AG04450 (cell line): ENCODE results near the gene ANKRD55. TPM values are rescaled to one million over a fixed set of nuclear protein-coding genes. Genes with fewer than 3 reads are reported as not detected.
"Not testable (repeated sequence)": the region's sequence is repeated elsewhere in the genome, so short reads cannot be mapped to it uniquely, and the experiment has no call there.

ENCODE experiments used
- CTCF ChIA-PET: fragments of 300-600, 350-600 bp; formaldehyde crosslinking; extraction: SDS; loops from one replicate; lab custom pipeline; 2022; ENCODE audit warnings: antibody characterized with exemption, inconsistent platforms; lab: Charles Lee
- POLR2A ChIA-PET: fragments of 350-600 bp; formaldehyde crosslinking; extraction: SDS; loops from one replicate; lab custom pipeline; 2021; ENCODE audit warnings: antibody characterized with exemption, inconsistent platforms; lab: Yijun Ruan, JAX
- DNase-seq: peaks from one replicate; pipeline ENCODE4 v3.0.0-alpha.2; 2011; ENCODE audit warnings: low read depth, low spot score
- H3K27ac ChIP-seq: one replicate; pipeline ENCODE4 v1.5.1; 2012; ENCODE audit warnings: low read depth, low read length, control low read depth
- H3K27me3 ChIP-seq: one replicate; pipeline ENCODE4 v1.6.0; 2012; ENCODE audit warnings: low read length; ENCODE audit not compliant: control insufficient read depth, insufficient read depth
- H3K4me3 ChIP-seq: 2 replicates; pipeline ENCODE4 v1.5.1; 2011; ENCODE audit warnings: mild to moderate bottlenecking, low read depth, low read length, control low read depth
- H3K9me3 ChIP-seq: 2 replicates; pipeline ENCODE4 v1.5.1; 2012; ENCODE audit warnings: low read length; ENCODE audit not compliant: control insufficient read depth, insufficient read depth
- CTCF ChIP-seq: IDR thresholded peaks from 2 replicates; pipeline ENCODE4 v1.5.1; 2011; ENCODE audit warnings: low read depth, low read length, control low read depth, inconsistent platforms
- polyA plus RNA-seq: library from polyadenylated mRNA; depleted of rRNA; stranded (reverse); fragments of >200 nt; gene quantifications from 2 replicates; pipeline ENCODE4 v1.2.3, GENCODE V29; 2011

Gene ANKRD55
- polyA plus RNA-seq, 1 experiment: not detected

DNA sequence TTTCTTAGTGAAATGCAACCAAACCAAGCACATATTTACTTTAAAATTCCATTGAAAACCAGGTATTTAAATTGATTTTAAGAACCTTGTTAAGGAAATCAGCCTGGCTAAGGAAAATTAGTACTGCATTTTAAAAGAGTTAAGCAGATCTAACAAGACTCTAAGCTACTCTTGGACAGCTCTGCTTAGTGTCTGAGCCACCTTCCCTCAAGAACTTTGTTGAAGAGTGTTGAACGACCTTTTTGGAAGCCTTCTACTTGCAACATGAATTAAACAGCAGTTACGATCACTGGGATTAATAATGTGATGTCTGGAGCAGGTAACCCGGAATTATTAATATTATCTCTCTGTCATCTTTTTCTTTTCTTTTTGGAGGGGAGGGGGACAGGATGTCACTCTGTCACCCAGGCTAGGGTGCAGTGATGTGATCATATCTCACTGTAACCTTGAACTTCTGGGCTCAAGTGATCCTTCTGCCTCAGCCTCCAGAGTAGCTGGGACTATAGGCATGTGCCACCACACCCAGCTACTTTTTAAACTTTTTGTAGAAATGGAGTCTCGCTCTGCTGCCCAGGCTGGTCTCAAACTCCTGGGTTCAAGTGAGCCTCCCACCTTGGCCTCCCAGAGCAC is 74.7 kb downstream of the ANKRD55 start:
- no peak for DNase-seq
- ChIA-PET POLR2A (no interaction called here), CTCF (no interaction called here)
- Histone ChIP-seq H3K27ac (no peak overlapping the region), H3K27me3 (no peaks in the 10 kb centered on the region), H3K4me3 (no peak overlapping the region), H3K9me3 (no peaks in the 10 kb centered on the region)
- TF ChIP-seq CTCF: no peak

- H3K4me3 ChIP-seq, CTCF ChIA-PET, DNase-seq, POLR2A ChIA-PET, H3K27me3 ChIP-seq, H3K9me3 ChIP-seq, H3K27ac ChIP-seq: not testable (repeated sequence)
These were observed 75.9 kb downstream of the ANKRD55 start for GRCh38 chr5:56157191-56157621.

DNA sequence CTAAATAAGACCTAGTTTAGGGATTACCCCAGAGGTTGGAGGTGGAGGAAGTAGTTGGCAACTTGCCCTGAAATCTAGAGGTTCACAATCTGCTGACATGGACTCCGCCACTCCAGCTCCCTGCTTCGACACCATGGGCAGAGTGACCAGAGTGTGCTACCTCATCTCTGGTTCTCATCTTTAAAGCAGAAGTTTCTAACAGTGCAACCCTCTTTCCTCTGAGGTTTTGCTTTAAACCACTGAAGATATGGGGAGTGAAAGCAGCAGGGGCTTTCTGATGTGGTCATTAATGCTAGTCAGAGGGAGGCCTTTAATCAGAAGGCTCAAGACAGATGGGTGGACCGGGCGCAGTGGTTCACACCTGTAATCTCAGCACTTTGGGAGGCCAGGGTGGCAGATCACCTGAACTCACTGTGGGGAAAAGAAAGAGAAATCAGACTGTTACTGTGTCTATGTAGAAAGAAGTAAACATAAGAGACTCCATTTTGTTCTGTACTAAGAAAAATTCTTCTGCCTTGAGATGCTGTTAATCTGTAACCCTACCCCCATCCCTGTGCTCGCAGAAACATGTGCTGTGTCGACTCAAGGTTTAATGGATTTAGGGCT is 76.4 kb downstream of the ANKRD55 start:
- POLR2A ChIA-PET, H3K27me3 ChIP-seq: not testable (repeated sequence)

DNA sequence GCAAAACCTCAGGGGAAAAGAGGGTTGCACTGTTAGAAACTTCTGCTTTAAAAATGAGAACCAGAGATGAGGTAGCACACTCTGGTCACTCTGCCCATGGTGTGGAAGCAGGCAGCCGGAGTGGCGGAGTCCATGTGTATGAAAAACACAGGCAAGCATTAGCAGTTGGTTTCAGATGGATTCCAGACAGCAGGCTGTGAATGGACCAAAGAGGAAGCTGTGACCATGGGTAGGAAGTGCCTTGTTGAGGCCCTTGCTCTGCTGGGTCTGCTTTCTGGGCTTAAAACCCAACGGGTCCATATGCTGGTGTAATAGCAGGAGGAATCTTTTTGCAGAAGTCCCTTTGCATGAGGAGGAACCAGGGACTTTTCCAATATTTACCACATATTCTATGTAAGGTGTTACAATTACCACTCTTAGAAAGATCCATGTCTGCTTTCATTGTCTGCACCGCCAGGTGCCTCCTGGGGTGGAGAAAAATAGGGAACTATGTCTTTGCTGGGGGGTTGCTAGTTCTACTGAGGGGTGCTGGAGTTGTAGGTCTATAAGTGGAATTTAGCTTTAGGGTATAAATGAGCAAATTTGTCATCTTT is 77.0 kb downstream of the ANKRD55 start:
- POLR2A ChIA-PET: no interaction called here
- CTCF ChIA-PET: no interaction called here
- no peaks in the 10 kb centered on the region for H3K9me3 ChIP-seq
- no peak overlapping the region for H3K4me3 ChIP-seq
- no peak for TF ChIP-seq CTCF
- H3K27ac ChIP-seq: no peak overlapping the region
- H3K27me3 ChIP-seq: no peaks in the 10 kb centered on the region
- DNase-seq: no peak

More for the DNA sequence above, 76.4 kb downstream of the ANKRD55 start:
- DNase-seq, CTCF ChIA-PET, H3K27ac ChIP-seq, H3K9me3 ChIP-seq, H3K4me3 ChIP-seq: not testable (repeated sequence)

GRCh38 chr5:56154732-56155484 is 78.2 kb downstream of the ANKRD55 start:
- POLR2A ChIA-PET: no interaction called here
- no peaks in the 10 kb centered on the region for H3K9me3 ChIP-seq
- DNase-seq: no peak
- no peak overlapping the region for H3K27ac ChIP-seq
- H3K27me3 ChIP-seq: no peaks in the 10 kb centered on the region
- CTCF ChIA-PET: no interaction called here
- H3K4me3 ChIP-seq: no peak overlapping the region
- no peak for TF ChIP-seq CTCF
